Measurements from ENCODE around the gene MRPL36.

MRPL36 gene

GRCh38 chr5:1777281-1778137 lies 22.1 kb downstream of the MRPL36 start:
- Histone ChIP-seq H3K27ac (replicated peaks) (no peak overlapping the region), H3K4me3 (replicated peaks; ENCODE audit: insufficient read depth, low read length) (no peak overlapping the region), H3K27me3 (ENCODE audit: insufficient read depth, poor library complexity, severe bottlenecking) (peaks cover 3% of the 10 kb centered on the region)
- DNase-seq (ENCODE audit: low read depth in 1 of 2, low spot score in 1 of 2) = no peak
- TF ChIP-seq GABPA (IDR thresholded peaks at IDR 0.05; ENCODE audit: low read depth) = no peak
- no peak for TF ChIP-seq CTCF (IDR thresholded peaks at IDR 0.05; ENCODE audit: insufficient read depth, low read length)
- no peak for TF ChIP-seq POLR2AphosphoS5 (IDR thresholded peaks at IDR 0.05; ENCODE audit: low read depth)

GRCh38 chr5:1776831-1777230 lies 22.8 kb downstream of the MRPL36 start:
- H3K27ac ChIP-seq (replicated peaks) = no peak overlapping the region
- H3K27me3 ChIP-seq (ENCODE audit: insufficient read depth, poor library complexity, severe bottlenecking) = peaks cover 3% of the 10 kb centered on the region
- H3K4me3 ChIP-seq (replicated peaks; ENCODE audit: insufficient read depth, low read length) = no peak overlapping the region
- no peak for DNase-seq (ENCODE audit: low read depth in 1 of 2, low spot score in 1 of 2)
- no peak for TF ChIP-seq CTCF (IDR thresholded peaks at IDR 0.05; ENCODE audit: insufficient read depth, low read length)
- TF ChIP-seq POLR2AphosphoS5 (IDR thresholded peaks at IDR 0.05; ENCODE audit: low read depth) = no peak
- no peak for TF ChIP-seq REST (IDR thresholded peaks at IDR 0.05; ENCODE audit: insufficient replicate concordance, low read depth)
- no peak for TF ChIP-seq SPI1 (IDR thresholded peaks at IDR 0.05; ENCODE audit: borderline replicate concordance, low read depth)
- TF ChIP-seq GABPA (IDR thresholded peaks at IDR 0.05; ENCODE audit: low read depth) = no peak

GRCh38 chr5:1772634-1773033 lies 27.0 kb downstream of the MRPL36 start:
- no peak for DNase-seq (ENCODE audit: low read depth in 1 of 2, low spot score in 1 of 2)
- TF ChIP-seq REST (IDR thresholded peaks at IDR 0.05; ENCODE audit: insufficient replicate concordance, low read depth) = no peak
- H3K27me3 ChIP-seq (ENCODE audit: insufficient read depth, poor library complexity, severe bottlenecking) = no peaks in the 10 kb centered on the region

GRCh38 chr5:1771149-1772065 lies 28.2 kb downstream of the MRPL36 start:
- no peak for DNase-seq (ENCODE audit: low read depth in 1 of 2, low spot score in 1 of 2)
- no peaks in the 10 kb centered on the region for H3K27me3 ChIP-seq (ENCODE audit: insufficient read depth, poor library complexity, severe bottlenecking)
- TF ChIP-seq POLR2AphosphoS5 (IDR thresholded peaks at IDR 0.05; ENCODE audit: low read depth) (no peak), SPI1 (IDR thresholded peaks at IDR 0.05; ENCODE audit: borderline replicate concordance, low read depth) (no peak), GABPA (IDR thresholded peaks at IDR 0.05; ENCODE audit: low read depth) (no peak), CTCF (IDR thresholded peaks at IDR 0.05; ENCODE audit: insufficient read depth, low read length) (no peak), REST (IDR thresholded peaks at IDR 0.05; ENCODE audit: insufficient replicate concordance, low read depth) (no peak)

More at GRCh38 chr5:1772634-1773033, 27.0 kb downstream of the MRPL36 start:
- no peak overlapping the region for H3K27ac ChIP-seq (replicated peaks)
- H3K4me3 ChIP-seq (replicated peaks; ENCODE audit: insufficient read depth, low read length) = no peak overlapping the region

More at GRCh38 chr5:1771149-1772065, 28.2 kb downstream of the MRPL36 start:
- Histone ChIP-seq H3K27ac (replicated peaks) (no peak overlapping the region), H3K4me3 (replicated peaks; ENCODE audit: insufficient read depth, low read length) (no peak overlapping the region)

All from HL-60 (cell line).